Neural progenitor cell (in vitro differentiated cells): ENCODE data around the gene EIF6.

Source experiments
- EZH2 ChIP-seq: fragments of 200-600 bp; sonication (generic); IDR thresholded peaks from 2 replicates; pipeline ENCODE4 v1.6.1; 2017; ENCODE audit warnings: antibody characterized with exemption, mild to moderate bottlenecking, moderate library complexity
- TF ChIP-seq, protein P1 (sequence below): fragments of 200-600 bp; sonication (generic); IDR thresholded peaks from 2 replicates; pipeline ENCODE4 v1.5.1; 2017; ENCODE audit warnings: antibody characterized with exemption, mild to moderate bottlenecking

DNA sequence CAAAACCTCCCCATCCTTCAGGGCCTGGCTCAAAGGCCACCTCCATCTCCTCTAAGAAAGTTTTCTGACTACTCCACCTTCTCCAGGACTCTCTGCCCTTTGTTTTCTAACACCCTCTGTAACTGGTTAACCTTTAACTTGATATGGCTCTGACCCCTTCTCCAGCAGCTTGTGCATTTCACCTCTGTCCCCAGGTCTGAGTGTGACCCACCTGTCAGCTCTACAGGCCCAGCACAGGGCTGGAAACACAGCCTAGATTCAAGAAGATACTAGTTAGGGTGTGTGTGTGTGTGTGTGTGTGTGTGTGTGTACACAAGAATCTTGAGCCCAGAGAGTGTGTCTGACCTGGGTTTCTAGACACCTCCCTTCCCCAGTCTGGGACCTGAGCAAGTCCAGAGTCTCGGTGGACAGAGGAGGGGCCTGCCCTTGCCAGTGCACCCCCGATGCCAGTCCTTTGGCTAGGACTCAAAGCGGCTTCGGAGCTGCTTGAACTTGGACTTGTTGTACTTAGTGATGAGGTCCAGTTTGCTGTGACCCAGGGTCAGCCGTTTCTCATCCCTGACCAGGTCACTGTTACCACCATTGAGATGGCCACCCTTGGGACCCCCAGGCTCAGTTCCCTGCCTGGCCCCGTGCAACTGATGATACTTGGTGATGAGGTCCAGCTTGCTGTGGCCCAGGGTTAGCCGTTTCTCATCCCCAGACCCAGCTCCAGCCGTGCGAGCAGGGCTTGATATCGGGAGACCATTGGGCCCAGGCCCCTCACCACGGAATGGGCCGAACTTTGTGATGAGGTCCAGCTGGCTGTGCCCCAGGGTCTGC is 1.7 kb upstream of the EIF6 start:
- no peak for TF ChIP-seq EZH2
- TF ChIP-seq, protein P1, sequence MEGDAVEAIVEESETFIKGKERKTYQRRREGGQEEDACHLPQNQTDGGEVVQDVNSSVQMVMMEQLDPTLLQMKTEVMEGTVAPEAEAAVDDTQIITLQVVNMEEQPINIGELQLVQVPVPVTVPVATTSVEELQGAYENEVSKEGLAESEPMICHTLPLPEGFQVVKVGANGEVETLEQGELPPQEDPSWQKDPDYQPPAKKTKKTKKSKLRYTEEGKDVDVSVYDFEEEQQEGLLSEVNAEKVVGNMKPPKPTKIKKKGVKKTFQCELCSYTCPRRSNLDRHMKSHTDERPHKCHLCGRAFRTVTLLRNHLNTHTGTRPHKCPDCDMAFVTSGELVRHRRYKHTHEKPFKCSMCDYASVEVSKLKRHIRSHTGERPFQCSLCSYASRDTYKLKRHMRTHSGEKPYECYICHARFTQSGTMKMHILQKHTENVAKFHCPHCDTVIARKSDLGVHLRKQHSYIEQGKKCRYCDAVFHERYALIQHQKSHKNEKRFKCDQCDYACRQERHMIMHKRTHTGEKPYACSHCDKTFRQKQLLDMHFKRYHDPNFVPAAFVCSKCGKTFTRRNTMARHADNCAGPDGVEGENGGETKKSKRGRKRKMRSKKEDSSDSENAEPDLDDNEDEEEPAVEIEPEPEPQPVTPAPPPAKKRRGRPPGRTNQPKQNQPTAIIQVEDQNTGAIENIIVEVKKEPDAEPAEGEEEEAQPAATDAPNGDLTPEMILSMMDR: no peak
